H1 (cell line): ENCODE results near the gene DPP10. TPM values are rescaled to one million over a fixed set of nuclear protein-coding genes. Genes with fewer than 3 reads are reported as not detected.

Experiments used
- CHD1 ChIP-seq: IDR thresholded peaks from 2 replicates; pipeline ENCODE4 v1.6.1; 2012; ENCODE audit warnings: low read depth, low read length, improper control_type of control experiment
- GTF2F1 ChIP-seq: IDR thresholded peaks from 2 replicates; pipeline ENCODE4 v1.6.1; 2012; ENCODE audit warnings: low read depth, low read length, improper control_type of control experiment, borderline replicate concordance
- SIX5 ChIP-seq: IDR thresholded peaks from 2 replicates; pipeline ENCODE4 v1.6.1; 2011; ENCODE audit warnings: mild to moderate bottlenecking, low read depth, low read length
- polyA plus RNA-seq, 7 experiments: library from polyadenylated mRNA; depleted of rRNA in 3 of 7; stranded (reverse) in 5 of 7; unstranded in 2 of 7; fragments of >200 nt in 5 of 7; fragments of 200-250 nt in 2 of 7; gene quantifications; 1 replicate in 5 of 7; 2 replicates in 1 of 7; 4 replicates in 1 of 7; pipeline versions ENCODE4 v1.2.1 to v1.2.3, GENCODE V29; 2011 to 2013; ENCODE audit warnings: missing spikeins in 2 of 7, mixed read lengths in 2 of 7
- total RNA-seq: library from RNA; stranded (reverse); fragmentation: NEBNext Ultra II Directional; extraction: Animal tissue kit (Norgen Biotek cat#: 25700); gene quantifications from 2 replicates; pipeline ENCODE4 v1.2.1, GENCODE V29; 2021

DPP10 gene
- total and polyA plus RNA-seq, 2 of the 8 experiments (the other 6 are each of a cell fraction or from before 2014, with no cell fraction given), result 3.3 to 7.2 TPM

DNA sequence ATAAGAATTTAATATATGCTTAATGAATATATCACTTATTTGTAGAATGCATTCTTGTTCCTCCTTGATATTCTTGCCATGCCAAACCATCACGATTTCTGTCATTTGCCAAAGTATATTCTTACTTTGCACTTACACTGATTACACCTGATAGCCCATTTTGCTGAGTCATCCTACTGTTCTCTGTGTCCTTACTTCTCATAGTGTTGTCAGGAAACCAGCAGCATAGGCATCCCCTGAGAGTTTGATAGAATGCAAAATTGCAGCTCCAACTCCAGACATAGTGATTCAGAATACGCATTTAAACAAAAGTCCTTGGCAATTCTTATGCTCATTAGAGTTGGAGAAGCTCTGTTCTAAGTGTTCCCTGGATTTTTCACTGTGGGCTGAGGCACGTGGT is 687.1 kb downstream of the DPP10 start (continued):
- no peak for TF ChIP-seq GTF2F1
- TF ChIP-seq SIX5, result no peak
- TF ChIP-seq CHD1, result no peak
